IPS-NIHi7 (cell line): Measurements from ENCODE around the gene PHACTR3.

Experiments used
- DNase-seq: peaks from one replicate; pipeline ENCODE4 v3.0.0; 2012; ENCODE audit warnings: mixed read lengths; ENCODE audit errors: extremely low spot score

PHACTR3 gene

GRCh38 chr20:59645761-59646171, 41.4 kb downstream of the PHACTR3 start:
- DNase-seq = no peak

GRCh38 chr20:59646487-59646886, 42.1 kb downstream of the PHACTR3 start:
- no peak for DNase-seq

- DNase-seq = no peak
Observed at GRCh38 chr20:59647271-59647670, 42.9 kb downstream of the PHACTR3 start.

GRCh38 chr20:59648466-59649070, 44.2 kb downstream of the PHACTR3 start:
- no peak for DNase-seq

- DNase-seq = no peak
Observed at GRCh38 chr20:59650418-59650817, 46.1 kb downstream of the PHACTR3 start.

GRCh38 chr20:59652381-59652780, 48.0 kb downstream of the PHACTR3 start:
- DNase-seq = no peak

- DNase-seq = no peak
Observed at GRCh38 chr20:59656417-59656816, 52.1 kb downstream of the PHACTR3 start.

GRCh38 chr20:59657459-59658046, 53.2 kb downstream of the PHACTR3 start:
- no peak for DNase-seq

GRCh38 chr20:59660471-59660870, 56.1 kb downstream of the PHACTR3 start:
- no peak for DNase-seq

- no peak for DNase-seq
Observed at GRCh38 chr20:59661153-59661552, 56.8 kb downstream of the PHACTR3 start.

- DNase-seq = no peak
Observed at GRCh38 chr20:59661621-59662020, 57.3 kb downstream of the PHACTR3 start.

- DNase-seq = no peak
Observed at GRCh38 chr20:59662161-59662560, 57.8 kb downstream of the PHACTR3 start.

GRCh38 chr20:59662856-59663512, 58.6 kb downstream of the PHACTR3 start:
- no peak for DNase-seq

- DNase-seq = no peak
Observed at GRCh38 chr20:59663513-59664060, 59.2 kb downstream of the PHACTR3 start.

- no peak for DNase-seq
Observed at GRCh38 chr20:59664421-59664941, 60.1 kb downstream of the PHACTR3 start.

- no peak for DNase-seq
Observed at GRCh38 chr20:59665656-59666555, 61.6 kb downstream of the PHACTR3 start.

- DNase-seq = no peak
Observed at GRCh38 chr20:59666586-59666985, 62.2 kb downstream of the PHACTR3 start.

GRCh38 chr20:59667131-59667530, 62.8 kb downstream of the PHACTR3 start:
- no peak for DNase-seq

GRCh38 chr20:59667981-59668515, 63.7 kb downstream of the PHACTR3 start:
- DNase-seq = no peak

GRCh38 chr20:59668926-59669850, 64.8 kb downstream of the PHACTR3 start:
- DNase-seq = no peak
